Panc1 (cell line): Measurements from ENCODE around the gene EML1. TPM values are rescaled to one million over a fixed set of nuclear protein-coding genes. Genes with fewer than 3 reads are reported as not detected.

ENCODE experiments used
- ATAC-seq: fragments of 200-7000 bp; cut with Tn5 transposase; 2 replicates; pipeline ENCODE4 v1.9.1; 2020; ENCODE audit warnings: mild to moderate bottlenecking, moderate library complexity
- BruUV-seq: library from RNA; stranded (reverse); fragments of 400-500 nt; replicated peaks from 2 replicates; lab custom pipeline; 2021; lab: Mats Ljungman, UMichigan
- CTCF ChIA-PET: fragments of 300-600 bp; sonication (Branson Sonifier 250); formaldehyde crosslinking; loops from one replicate; lab custom pipeline; 2022; ENCODE audit warnings: antibody characterized with exemption; lab: Charles Lee
- POLR2A ChIA-PET: fragments of 300-600 bp; sonication (Branson Sonifier 250); formaldehyde crosslinking; loops from one replicate; lab custom pipeline; 2022; ENCODE audit warnings: antibody characterized with exemption; lab: Charles Lee
- DNase-seq: peaks from one replicate; pipeline ENCODE4 v3.0.0-alpha.2; 2010; ENCODE audit warnings: low read depth, low spot score
- H3K27ac ChIP-seq: 2 replicates; pipeline ENCODE4 v1.5.1; 2011; ENCODE audit warnings: mild to moderate bottlenecking, low read length, inconsistent platforms
- H3K27me3 ChIP-seq: fragments of 200-500 bp; sonication (Bioruptor generic); 2 replicates; pipeline ENCODE4 v1.6.0; 2014; ENCODE audit warnings: low read length, inconsistent platforms; ENCODE audit not compliant: control insufficient read depth, insufficient read depth
- H3K36me3 ChIP-seq: fragments of 200-500 bp; sonication (Bioruptor generic); 2 replicates; pipeline ENCODE4 v1.5.1; 2014; ENCODE audit warnings: inconsistent platforms, mild to moderate bottlenecking, low read length, moderate library complexity; ENCODE audit not compliant: control insufficient read depth, insufficient read depth
- H3K4me1 ChIP-seq: 2 replicates; pipeline ENCODE4 v1.5.1; 2011; ENCODE audit warnings: inconsistent platforms, mild to moderate bottlenecking, low read length, moderate library complexity; ENCODE audit not compliant: control insufficient read depth, insufficient read depth
- H3K4me3 ChIP-seq, 2 experiments: 2 replicates each; pipeline ENCODE4 v1.5.1; 2011 to 2012; ENCODE audit warnings: low read depth in 2 of 2, low read length in 2 of 2, mild to moderate bottlenecking in 2 of 2, inconsistent platforms in 1 of 2, moderate library complexity in 1 of 2
- H3K9me3 ChIP-seq: fragments of 200-500 bp; sonication (Bioruptor generic); 2 replicates; pipeline ENCODE4 v1.5.1; 2014; ENCODE audit warnings: low read depth, mild to moderate bottlenecking, inconsistent platforms, low read length, moderate library complexity; ENCODE audit not compliant: control insufficient read depth, insufficient read depth
- POLR2AphosphoS5 ChIP-seq: IDR thresholded peaks from 2 replicates; pipeline ENCODE4 v1.6.1; 2012; ENCODE audit warnings: mild to moderate bottlenecking, low read depth, low read length, moderate library complexity
- SIN3A ChIP-seq: IDR thresholded peaks from 2 replicates; pipeline ENCODE4 v1.6.1; 2012; ENCODE audit warnings: low read depth, mild to moderate bottlenecking, low read length, moderate library complexity, borderline replicate concordance; ENCODE audit not compliant: insufficient read depth
- TCF7L2 ChIP-seq: IDR thresholded peaks from 2 replicates; pipeline ENCODE4 v1.6.1; 2011; ENCODE audit warnings: mild to moderate bottlenecking, low read depth, low read length, inconsistent platforms
- in situ Hi-C: cut with HindIII; loops from 2 replicates; pipeline ENCODE4 v1.10.0; 2016; ENCODE audit warnings: low sequenced_read_pairs, low pct_unique_long_range_greater_than_20kb
- intact Hi-C: fragments of 100-400 bp; cut with micrococcal nuclease; formaldehyde crosslinking; loops from one replicate; pipeline ENCODE4 v1.10.0; 2022; ENCODE audit not compliant: unreplicated experiment
- total RNA-seq: library from RNA; stranded (reverse); gene quantifications from one replicate; pipeline ENCODE4 v1.2.1, GENCODE V29; 2021; ENCODE audit not compliant: unreplicated experiment
- TF ChIP-seq, protein P1 (sequence below): fragments of 450-650 bp; IDR thresholded peaks from 2 replicates; pipeline ENCODE4 v1.5.1; 2017; ENCODE audit warnings: mild to moderate bottlenecking
- TF ChIP-seq, protein P2 (sequence below), 2 experiments: IDR thresholded peaks; 2 replicates each; pipeline ENCODE4 v1.6.1; 2011 to 2012; ENCODE audit warnings: low read depth in 2 of 2, control low read depth in 1 of 2, low read length in 1 of 2, mild to moderate bottlenecking in 1 of 2, moderate library complexity in 1 of 2; ENCODE audit not compliant: insufficient read depth in 1 of 2

Gene EML1
- total RNA-seq, 1 experiment from 2014 or later = 35.3 TPM

DNA sequence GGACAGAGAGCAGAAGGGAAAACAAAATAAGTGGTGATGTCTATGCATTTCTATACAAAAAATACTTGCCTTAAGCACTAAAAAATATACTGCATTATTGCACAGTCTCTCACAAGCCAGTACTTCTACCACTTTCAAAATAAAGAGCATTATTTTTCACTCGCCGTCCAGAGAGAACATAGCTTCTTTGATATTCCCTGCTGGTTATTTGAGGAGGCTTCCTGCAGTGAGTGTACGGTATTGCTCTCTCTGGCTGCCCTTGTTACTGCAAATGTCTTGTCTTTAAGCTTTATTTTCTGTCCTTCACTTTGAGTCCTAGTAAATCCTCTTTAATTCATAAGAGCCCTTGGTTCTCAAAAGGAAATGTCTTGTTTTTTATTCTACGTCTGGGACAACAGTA is 81.1 kb downstream of the EML1 start:
- ATAC-seq = no peak
- intact Hi-C loops (no loop called here), in situ Hi-C loops (no loop called here)
- CTCF ChIA-PET = no interaction called here
- no TSS peak for BruUV-seq
- DNase-seq = no peak
- TF ChIP-seq TCF7L2 (no peak), POLR2AphosphoS5 (no peak), SIN3A (no peak)
- TF ChIP-seq, protein P1, sequence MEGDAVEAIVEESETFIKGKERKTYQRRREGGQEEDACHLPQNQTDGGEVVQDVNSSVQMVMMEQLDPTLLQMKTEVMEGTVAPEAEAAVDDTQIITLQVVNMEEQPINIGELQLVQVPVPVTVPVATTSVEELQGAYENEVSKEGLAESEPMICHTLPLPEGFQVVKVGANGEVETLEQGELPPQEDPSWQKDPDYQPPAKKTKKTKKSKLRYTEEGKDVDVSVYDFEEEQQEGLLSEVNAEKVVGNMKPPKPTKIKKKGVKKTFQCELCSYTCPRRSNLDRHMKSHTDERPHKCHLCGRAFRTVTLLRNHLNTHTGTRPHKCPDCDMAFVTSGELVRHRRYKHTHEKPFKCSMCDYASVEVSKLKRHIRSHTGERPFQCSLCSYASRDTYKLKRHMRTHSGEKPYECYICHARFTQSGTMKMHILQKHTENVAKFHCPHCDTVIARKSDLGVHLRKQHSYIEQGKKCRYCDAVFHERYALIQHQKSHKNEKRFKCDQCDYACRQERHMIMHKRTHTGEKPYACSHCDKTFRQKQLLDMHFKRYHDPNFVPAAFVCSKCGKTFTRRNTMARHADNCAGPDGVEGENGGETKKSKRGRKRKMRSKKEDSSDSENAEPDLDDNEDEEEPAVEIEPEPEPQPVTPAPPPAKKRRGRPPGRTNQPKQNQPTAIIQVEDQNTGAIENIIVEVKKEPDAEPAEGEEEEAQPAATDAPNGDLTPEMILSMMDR = no peak
- TF ChIP-seq, protein P2, sequence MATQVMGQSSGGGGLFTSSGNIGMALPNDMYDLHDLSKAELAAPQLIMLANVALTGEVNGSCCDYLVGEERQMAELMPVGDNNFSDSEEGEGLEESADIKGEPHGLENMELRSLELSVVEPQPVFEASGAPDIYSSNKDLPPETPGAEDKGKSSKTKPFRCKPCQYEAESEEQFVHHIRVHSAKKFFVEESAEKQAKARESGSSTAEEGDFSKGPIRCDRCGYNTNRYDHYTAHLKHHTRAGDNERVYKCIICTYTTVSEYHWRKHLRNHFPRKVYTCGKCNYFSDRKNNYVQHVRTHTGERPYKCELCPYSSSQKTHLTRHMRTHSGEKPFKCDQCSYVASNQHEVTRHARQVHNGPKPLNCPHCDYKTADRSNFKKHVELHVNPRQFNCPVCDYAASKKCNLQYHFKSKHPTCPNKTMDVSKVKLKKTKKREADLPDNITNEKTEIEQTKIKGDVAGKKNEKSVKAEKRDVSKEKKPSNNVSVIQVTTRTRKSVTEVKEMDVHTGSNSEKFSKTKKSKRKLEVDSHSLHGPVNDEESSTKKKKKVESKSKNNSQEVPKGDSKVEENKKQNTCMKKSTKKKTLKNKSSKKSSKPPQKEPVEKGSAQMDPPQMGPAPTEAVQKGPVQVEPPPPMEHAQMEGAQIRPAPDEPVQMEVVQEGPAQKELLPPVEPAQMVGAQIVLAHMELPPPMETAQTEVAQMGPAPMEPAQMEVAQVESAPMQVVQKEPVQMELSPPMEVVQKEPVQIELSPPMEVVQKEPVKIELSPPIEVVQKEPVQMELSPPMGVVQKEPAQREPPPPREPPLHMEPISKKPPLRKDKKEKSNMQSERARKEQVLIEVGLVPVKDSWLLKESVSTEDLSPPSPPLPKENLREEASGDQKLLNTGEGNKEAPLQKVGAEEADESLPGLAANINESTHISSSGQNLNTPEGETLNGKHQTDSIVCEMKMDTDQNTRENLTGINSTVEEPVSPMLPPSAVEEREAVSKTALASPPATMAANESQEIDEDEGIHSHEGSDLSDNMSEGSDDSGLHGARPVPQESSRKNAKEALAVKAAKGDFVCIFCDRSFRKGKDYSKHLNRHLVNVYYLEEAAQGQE (IDR thresholded peaks at IDR 0.05; ENCODE audit: insufficient read depth in 1 of 2, low read depth in 2 of 2, low read length in 1 of 2) = no peak
- H3K36me3 ChIP-seq = no peaks in the 10 kb centered on the region
- no peak overlapping the region for H3K27ac ChIP-seq
- H3K27me3 ChIP-seq = no peaks in the 10 kb centered on the region
- no peaks in the 10 kb centered on the region for H3K9me3 ChIP-seq
- POLR2A ChIA-PET = no interaction called here
- H3K4me1 ChIP-seq = no peaks in the 10 kb centered on the region
- no peak overlapping the region for H3K4me3 ChIP-seq

DNA sequence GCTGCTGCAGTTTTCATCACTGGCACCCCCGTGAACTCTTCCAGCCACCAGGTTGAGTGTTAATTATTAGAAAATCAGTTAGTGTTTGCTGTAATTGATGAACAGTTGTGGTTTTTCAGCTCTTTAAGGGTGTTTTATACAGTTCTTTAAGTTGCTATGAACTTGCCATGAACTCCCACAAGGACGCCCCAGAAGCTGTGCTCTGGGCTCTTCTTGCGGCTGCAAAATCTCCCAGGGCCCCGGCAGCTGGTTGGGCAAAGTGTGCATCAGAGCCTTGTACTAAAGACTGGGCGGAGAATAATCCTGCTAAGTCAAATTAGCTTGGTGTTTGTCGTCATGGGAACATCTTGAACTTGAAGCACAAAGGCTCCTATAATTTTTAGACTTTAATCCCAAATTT is 82.2 kb downstream of the EML1 start:
- ChIA-PET CTCF (no interaction called here), POLR2A (no interaction called here)
- no peaks in the 10 kb centered on the region for H3K36me3 ChIP-seq
- H3K4me3 ChIP-seq = no peak overlapping the region
- in situ Hi-C loops = no loop called here
- no peak for TF ChIP-seq SIN3A
- no peak for TF ChIP-seq TCF7L2
- TF ChIP-seq, protein P1 = no peak
- TF ChIP-seq, protein P2 (IDR thresholded peaks at IDR 0.05; ENCODE audit: insufficient read depth in 1 of 2, low read depth in 2 of 2, low read length in 1 of 2) = no peak
- TF ChIP-seq POLR2AphosphoS5 = no peak
- BruUV-seq = no TSS peak
- H3K4me1 ChIP-seq = no peaks in the 10 kb centered on the region
- no peak overlapping the region for H3K27ac ChIP-seq
- intact Hi-C loops = no loop called here
- no peak for DNase-seq
- H3K9me3 ChIP-seq = no peaks in the 10 kb centered on the region
- H3K27me3 ChIP-seq = no peaks in the 10 kb centered on the region
- ATAC-seq = no peak
